Kidney (tissue), 14 donors: Measurements from ENCODE around the gene ARMC12. TPM values are rescaled to one million over a fixed set of nuclear protein-coding genes. Genes with fewer than 3 reads are reported as not detected.

Source experiments
- DNase-seq, 5 donors: peaks; one replicate each; pipeline ENCODE4 v3.0.0-alpha.2; 2013 to 2020
- FAIRE-seq: peaks from 2 replicates; lab custom pipeline; 2012; peaks lifted over from hg19 to GRCh38; lab: Jason Lieb, UNC
- H3K27ac ChIP-seq, 2 donors: one replicate each; pipeline ENCODE4 v1.7.0; 2013; ENCODE audit warnings: low read depth in 2 of 2, low read length in 2 of 2, inconsistent platforms in 1 of 2
- H3K27me3 ChIP-seq: one replicate; pipeline ENCODE4 v1.7.1; 2013; ENCODE audit warnings: low read length, inconsistent platforms; ENCODE audit not compliant: control insufficient read depth, insufficient read depth
- H3K36me3 ChIP-seq, 3 donors: one replicate each; pipeline versions ENCODE4 v1.7.0 to v1.7.1; 2013; ENCODE audit warnings: low read length in 3 of 3, control low read depth in 1 of 3, inconsistent platforms in 1 of 3; ENCODE audit not compliant: insufficient read depth in 3 of 3, control insufficient read depth in 2 of 3
- H3K4me1 ChIP-seq, 3 donors: one replicate each; pipeline versions ENCODE4 v1.7.0 to v1.7.1; 2013; ENCODE audit warnings: low read length in 3 of 3, inconsistent platforms in 1 of 3, low read depth in 1 of 3; ENCODE audit not compliant: control insufficient read depth in 2 of 3, insufficient read depth in 2 of 3
- H3K4me3 ChIP-seq, 3 donors: one replicate each; pipeline versions ENCODE4 v1.7.0 to v1.8.1; 2013; ENCODE audit warnings: low read length in 3 of 3, control low read depth in 1 of 3, inconsistent platforms in 1 of 3
- H3K9ac ChIP-seq, 3 donors: one replicate each; pipeline versions ENCODE4 v1.7.0 to v1.7.1; 2013; ENCODE audit warnings: low read length in 3 of 3, control low read depth in 1 of 3, inconsistent platforms in 1 of 3
- H3K9me3 ChIP-seq, 3 donors: one replicate each; pipeline versions ENCODE4 v1.7.0 to v1.7.1; 2013; ENCODE audit warnings: low read length in 3 of 3, control low read depth in 1 of 3, inconsistent platforms in 1 of 3; ENCODE audit not compliant: control insufficient read depth in 2 of 3, insufficient read depth in 1 of 3
- CTCF ChIP-seq: IDR thresholded peaks from 3 replicates; pipeline ENCODE4 v1.5.1; 2012; ENCODE audit warnings: mild to moderate bottlenecking, moderate library complexity, borderline replicate concordance; ENCODE audit not compliant: insufficient read depth; ENCODE audit errors: extremely low read depth
- intact Hi-C: fragments of 100-400 bp; cut with DNase I; formaldehyde crosslinking; loops from one replicate; pipeline ENCODE4 v1.11.1; 2022
- polyA plus RNA-seq: library from polyadenylated mRNA; stranded (reverse); fragments of 350-450 nt; fragmentation: Illumina TruSeq; extraction: RNeasy Lipid Tissue Mini Kit (QIAGEN cat#74804); gene quantifications from one replicate; pipeline ENCODE4 v1.2.3, GENCODE V29; 2014; ENCODE audit warnings: low read depth, low replicate concordance; ENCODE audit not compliant: insufficient read depth
- total RNA-seq: library from RNA; stranded (reverse); fragmentation: NEBNext Ultra II Directional; extraction: Animal tissue kit (Norgen Biotek cat#: 25700); gene quantifications from one replicate; pipeline ENCODE4 v1.2.1, GENCODE V29; 2021
- donor health status: control.
- donor health status: control.
- donor health status: control.
- donor health status: control.
- donor health status: control.
- donor health status: DM: yes; HTN: yes; CAD: no.
- donor health status: Normal renal cell carcinoma (clear cell type).

The ARMC12 gene
- total and polyA plus RNA-seq, 2 donors from 2014 or later: 0.47 to 0.69 TPM

- DNase-seq: no peak
- H3K4me3 ChIP-seq: no peak overlapping the region
- intact Hi-C loops: no loop called here
- H3K4me1 ChIP-seq: no peaks in the 10 kb centered on the region
- H3K9me3 ChIP-seq: no peaks in the 10 kb centered on the region
- no peak overlapping the region for H3K9ac ChIP-seq
- no peaks in the 10 kb centered on the region for H3K27me3 ChIP-seq
- H3K36me3 ChIP-seq: no peaks in the 10 kb centered on the region
- FAIRE-seq: no peak
- no peak for TF ChIP-seq CTCF
- H3K27ac ChIP-seq: no peak overlapping the region
Measured at GRCh38 chr6:35698858-35699257, 38.0 kb upstream of the ARMC12 start.

- no peak for FAIRE-seq
Measured at GRCh38 chr6:35703554-35703953, 33.3 kb upstream of the ARMC12 start.

GRCh38 chr6:35706468-35706867, 30.4 kb upstream of the ARMC12 start:
- no peak overlapping the region for H3K4me3 ChIP-seq
- no peaks in the 10 kb centered on the region for H3K4me1 ChIP-seq
- no peak overlapping the region for H3K27ac ChIP-seq
- H3K9ac ChIP-seq: no peak overlapping the region
- no peaks in the 10 kb centered on the region for H3K9me3 ChIP-seq
- intact Hi-C loops: no loop called here
- no peaks in the 10 kb centered on the region for H3K27me3 ChIP-seq
- H3K36me3 ChIP-seq: no peaks in the 10 kb centered on the region
- DNase-seq: no peak
- no peak for TF ChIP-seq CTCF
- FAIRE-seq: no peak

More at GRCh38 chr6:35703554-35703953, 33.3 kb upstream of the ARMC12 start:
- Histone ChIP-seq H3K27me3 (no peaks in the 10 kb centered on the region), H3K9me3 (no peaks in the 10 kb centered on the region), H3K4me1 (no peaks in the 10 kb centered on the region), H3K36me3 (no peaks in the 10 kb centered on the region), H3K27ac (no peak overlapping the region), H3K4me3 (no peak overlapping the region), H3K9ac (no peak overlapping the region)
- intact Hi-C loops: no loop called here
- TF ChIP-seq CTCF: no peak
- DNase-seq: no peak

GRCh38 chr6:35707714-35708407, 29.0 kb upstream of the ARMC12 start:
- Histone ChIP-seq H3K27ac (no peak overlapping the region), H3K9me3 (no peaks in the 10 kb centered on the region), H3K36me3 (no peaks in the 10 kb centered on the region), H3K9ac (no peak overlapping the region), H3K27me3 (no peaks in the 10 kb centered on the region), H3K4me1 (no peaks in the 10 kb centered on the region), H3K4me3 (no peak overlapping the region)
- FAIRE-seq: no peak
- intact Hi-C loops: no loop called here
- no peak for TF ChIP-seq CTCF
- DNase-seq: no peak
